Dendritic cell treated with granulocyte-macrophage colony-stimulating factor and Interleukin-4, amounts not matched to agents 40 ng/mL and 50 ng/mL, for 4 days (primary cell): Measurements from ENCODE around the gene SOCS2.

Experiments
- H3K27ac Mint-ChIP-seq: one replicate; pipeline ENCODE4 v1.8.0; 2022; ENCODE audit warnings: mild to moderate bottlenecking, mixed read lengths
- H3K27me3 Mint-ChIP-seq: one replicate; pipeline ENCODE4 v1.8.0; 2022; ENCODE audit warnings: mild to moderate bottlenecking, mixed read lengths
- H3K36me3 Mint-ChIP-seq: one replicate; pipeline ENCODE4 v1.8.0; 2022; ENCODE audit warnings: low read depth, mixed read lengths
- H3K4me1 Mint-ChIP-seq: one replicate; pipeline ENCODE4 v1.8.0; 2022; ENCODE audit warnings: low read depth, mixed read lengths
- H3K4me3 Mint-ChIP-seq: one replicate; pipeline ENCODE4 v1.8.0; 2022; ENCODE audit warnings: mild to moderate bottlenecking, moderate library complexity, mixed read lengths
- H3K9me3 Mint-ChIP-seq: one replicate; pipeline ENCODE4 v1.8.0; 2022; ENCODE audit warnings: mixed read lengths
- intact Hi-C: fragments of 100-400 bp; cut with micrococcal nuclease; formaldehyde crosslinking; loops from one replicate; pipeline ENCODE4 v1.15.0; 2022

The SOCS2 gene

GRCh38 chr12:93592641-93593406, 20.3 kb downstream of the SOCS2 start:
- Mint-ChIP-seq H3K36me3 (no peaks in the 10 kb centered on the region), H3K27ac (no peak overlapping the region), H3K4me3 (no peak overlapping the region), H3K27me3 (peaks cover 50% of the 10 kb centered on the region), H3K9me3 (no peaks in the 10 kb centered on the region), H3K4me1 (peaks cover 11% of the 10 kb centered on the region)
- intact Hi-C loops: loop anchor here (5.0 kb wide), 1 partner anchor 84 kb away; the partner anchor contains the start of gene CRADD

DNA sequence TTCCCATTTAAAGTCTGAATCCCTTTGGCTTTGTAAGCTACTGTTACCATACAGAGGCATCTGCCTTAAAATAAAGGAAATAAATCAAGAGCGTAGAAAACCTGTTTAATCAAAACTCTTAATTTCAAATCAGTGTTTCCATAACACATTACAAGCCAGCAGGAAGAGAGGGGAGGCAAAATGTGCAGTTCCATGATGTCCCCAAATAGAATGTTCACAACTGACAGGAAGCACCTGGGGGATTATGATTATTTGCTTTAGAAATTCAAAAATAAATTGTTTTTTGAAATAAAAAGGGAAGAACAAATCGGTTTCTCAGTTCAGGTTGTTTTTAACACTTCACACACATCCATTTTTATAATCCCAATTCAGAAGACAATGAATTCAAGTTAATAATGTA, 21.4 kb downstream of the SOCS2 start:
- H3K27me3 Mint-ChIP-seq: peaks cover 52% of the 10 kb centered on the region
- H3K9me3 Mint-ChIP-seq: no peaks in the 10 kb centered on the region
- no peak overlapping the region for H3K27ac Mint-ChIP-seq
- no peak overlapping the region for H3K4me3 Mint-ChIP-seq
- no peaks in the 10 kb centered on the region for H3K36me3 Mint-ChIP-seq
- peaks cover 8% of the 10 kb centered on the region for H3K4me1 Mint-ChIP-seq
- intact Hi-C loops: loop anchor here (5.0 kb wide), 1 partner anchor 83 kb away; the partner anchor contains the start of gene CRADD

DNA sequence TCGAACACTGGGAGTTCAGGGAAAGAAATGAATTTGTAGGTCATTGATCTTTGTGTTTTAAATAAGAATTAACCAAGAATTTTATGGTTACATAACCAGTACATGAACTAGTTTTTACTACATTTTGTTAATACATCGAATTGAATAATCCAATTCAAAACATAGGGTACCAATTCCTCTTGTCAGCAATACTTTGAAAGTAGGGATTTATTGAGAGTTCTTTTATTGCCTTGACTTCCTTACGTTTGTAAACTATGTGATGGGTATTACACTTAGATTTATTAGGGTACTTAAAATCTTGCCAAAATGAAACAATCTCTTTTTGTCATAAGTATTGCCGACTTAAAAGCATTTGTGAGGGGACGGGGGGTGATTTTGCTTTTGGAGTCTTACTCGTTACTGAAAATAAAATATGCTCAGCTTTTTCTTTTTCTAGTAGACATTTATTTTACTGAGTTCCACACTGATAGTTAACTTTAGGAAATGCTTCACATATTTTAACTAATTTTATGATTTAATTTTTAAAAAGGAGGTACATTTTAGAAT, 22.4 kb downstream of the SOCS2 start:
- peaks cover 46% of the 10 kb centered on the region for H3K27me3 Mint-ChIP-seq
- H3K27ac Mint-ChIP-seq: no peak overlapping the region
- no peak overlapping the region for H3K4me3 Mint-ChIP-seq
- no peaks in the 10 kb centered on the region for H3K36me3 Mint-ChIP-seq
- intact Hi-C loops: loop anchor here (5.0 kb wide), 1 partner anchor 82 kb away; the partner anchor contains the start of gene CRADD
- H3K4me1 Mint-ChIP-seq: peaks cover 8% of the 10 kb centered on the region
- H3K9me3 Mint-ChIP-seq: no peaks in the 10 kb centered on the region

- peaks cover 41% of the 10 kb centered on the region for H3K27me3 Mint-ChIP-seq
- no peak overlapping the region for H3K4me3 Mint-ChIP-seq
- H3K9me3 Mint-ChIP-seq: no peaks in the 10 kb centered on the region
- no peaks in the 10 kb centered on the region for H3K36me3 Mint-ChIP-seq
- intact Hi-C loops: no loop called here
- H3K4me1 Mint-ChIP-seq: peaks cover 8% of the 10 kb centered on the region
- no peak overlapping the region for H3K27ac Mint-ChIP-seq
These were observed 22.9 kb downstream of the SOCS2 start for GRCh38 chr12:93595351-93595750.

DNA sequence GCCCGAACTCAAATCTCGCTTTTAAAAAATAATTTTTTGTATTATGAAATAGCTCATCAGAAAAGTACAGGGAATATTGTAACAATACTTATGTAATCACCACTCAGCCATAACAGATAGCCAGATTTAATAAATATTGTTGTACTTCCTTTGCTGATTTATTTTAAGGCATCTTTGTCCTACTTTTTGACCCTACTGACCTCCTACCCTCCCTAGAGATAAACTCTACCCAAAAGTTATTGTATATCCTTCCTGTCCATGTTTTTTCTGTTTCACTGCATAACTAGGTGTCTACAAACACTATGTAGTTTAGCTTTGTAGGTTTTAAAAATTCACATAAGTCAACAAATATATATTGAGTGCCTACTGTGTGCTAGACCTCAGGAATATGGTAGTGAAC, 25.1 kb downstream of the SOCS2 start:
- intact Hi-C loops: no loop called here
- peaks cover 29% of the 10 kb centered on the region for H3K27me3 Mint-ChIP-seq
- H3K4me3 Mint-ChIP-seq: no peak overlapping the region
- no peaks in the 10 kb centered on the region for H3K9me3 Mint-ChIP-seq
- no peaks in the 10 kb centered on the region for H3K36me3 Mint-ChIP-seq
- H3K27ac Mint-ChIP-seq: no peak overlapping the region
- H3K4me1 Mint-ChIP-seq: no peaks in the 10 kb centered on the region

- no peaks in the 10 kb centered on the region for H3K4me1 Mint-ChIP-seq
These were observed 26.7 kb downstream of the SOCS2 start for GRCh38 chr12:93599192-93599591.

GRCh38 chr12:93601591-93601990, 29.1 kb downstream of the SOCS2 start:
- H3K36me3 Mint-ChIP-seq: no peaks in the 10 kb centered on the region
- H3K27me3 Mint-ChIP-seq: peaks cover 21% of the 10 kb centered on the region
- H3K27ac Mint-ChIP-seq: no peak overlapping the region
- no peak overlapping the region for H3K4me3 Mint-ChIP-seq
- no peaks in the 10 kb centered on the region for H3K4me1 Mint-ChIP-seq
- intact Hi-C loops: no loop called here
- no peaks in the 10 kb centered on the region for H3K9me3 Mint-ChIP-seq

More at GRCh38 chr12:93599192-93599591, 26.7 kb downstream of the SOCS2 start:
- no peak overlapping the region for H3K4me3 Mint-ChIP-seq
- H3K36me3 Mint-ChIP-seq: no peaks in the 10 kb centered on the region
- intact Hi-C loops: no loop called here
- peaks cover 26% of the 10 kb centered on the region for H3K27me3 Mint-ChIP-seq
- no peak overlapping the region for H3K27ac Mint-ChIP-seq
- H3K9me3 Mint-ChIP-seq: no peaks in the 10 kb centered on the region

DNA sequence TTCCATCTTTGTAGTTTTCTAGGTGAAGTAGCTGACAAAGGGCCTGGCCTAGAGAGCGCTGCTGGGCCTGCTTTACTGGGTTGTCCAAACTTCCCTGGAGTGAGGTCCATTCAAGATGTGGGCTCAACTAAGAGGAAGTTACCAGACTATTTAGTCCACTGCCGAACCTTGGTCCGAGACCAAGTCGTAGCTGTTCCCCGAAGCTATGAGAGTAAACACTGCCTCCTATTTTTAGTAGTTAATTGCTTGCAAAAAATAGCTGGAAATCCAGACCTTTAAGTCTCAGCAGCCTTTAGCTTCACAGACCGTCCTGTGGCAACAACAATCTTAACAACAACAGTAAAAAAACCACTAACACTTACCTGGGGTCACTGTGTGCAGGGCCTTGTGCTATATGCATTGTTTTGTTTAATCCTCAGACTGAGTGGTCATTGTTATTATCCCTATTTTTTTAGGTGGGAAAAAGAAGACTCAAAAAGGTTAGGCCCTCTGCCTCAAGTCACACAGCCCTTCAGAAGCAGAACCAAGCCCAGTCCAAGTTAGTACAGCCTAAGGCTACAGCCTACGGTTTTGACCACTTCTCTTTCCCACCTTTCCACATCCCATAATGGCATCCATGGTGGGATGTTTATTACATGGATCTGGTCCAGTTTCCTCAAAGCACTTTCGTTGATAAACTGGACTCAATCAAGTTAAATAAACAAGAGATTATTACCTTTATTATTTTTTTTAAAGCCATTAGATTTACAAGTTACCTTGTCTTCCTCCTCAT, 30.6 kb downstream of the SOCS2 start:
- Mint-ChIP-seq H3K36me3 (no peaks in the 10 kb centered on the region), H3K27ac (no peak overlapping the region), H3K9me3 (no peaks in the 10 kb centered on the region), H3K4me1 (no peaks in the 10 kb centered on the region), H3K4me3 (no peak overlapping the region), H3K27me3 (peaks cover 17% of the 10 kb centered on the region)
- intact Hi-C loops: no loop called here

DNA sequence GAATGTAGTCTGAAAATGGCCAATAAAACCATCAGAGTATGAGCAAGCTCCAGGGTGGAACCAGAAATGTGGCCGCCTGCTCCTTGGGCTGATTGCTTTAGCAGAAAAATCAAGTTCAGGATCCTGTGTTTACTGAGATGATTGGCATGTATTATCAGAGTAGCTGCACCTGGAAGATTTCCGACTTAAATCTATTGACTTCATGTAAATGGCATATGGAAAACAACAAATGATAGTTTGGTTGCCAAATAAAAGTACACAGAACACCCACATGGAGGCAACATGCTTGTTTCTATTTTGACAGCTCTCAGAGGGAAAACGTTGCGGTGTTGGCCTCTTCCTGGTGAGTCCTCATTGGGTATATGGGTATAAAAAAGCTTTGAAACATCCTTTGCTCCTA, 31.3 kb downstream of the SOCS2 start:
- Mint-ChIP-seq H3K4me1 (no peaks in the 10 kb centered on the region), H3K9me3 (no peaks in the 10 kb centered on the region), H3K4me3 (no peak overlapping the region), H3K27me3 (peaks cover 16% of the 10 kb centered on the region), H3K27ac (no peak overlapping the region), H3K36me3 (no peaks in the 10 kb centered on the region)
- intact Hi-C loops: no loop called here

- no peaks in the 10 kb centered on the region for H3K9me3 Mint-ChIP-seq
- intact Hi-C loops: no loop called here
- no peak overlapping the region for H3K4me3 Mint-ChIP-seq
- H3K27ac Mint-ChIP-seq: no peak overlapping the region
- peaks cover 28% of the 10 kb centered on the region for H3K27me3 Mint-ChIP-seq
- no peaks in the 10 kb centered on the region for H3K36me3 Mint-ChIP-seq
- peaks cover 16% of the 10 kb centered on the region for H3K4me1 Mint-ChIP-seq
These were observed 35.8 kb downstream of the SOCS2 start for GRCh38 chr12:93608313-93608712.

GRCh38 chr12:93609281-93610192, 37.1 kb downstream of the SOCS2 start:
- intact Hi-C loops: no loop called here
- Mint-ChIP-seq H3K36me3 (no peaks in the 10 kb centered on the region), H3K4me1 (peaks cover 22% of the 10 kb centered on the region), H3K27me3 (peaks cover 27% of the 10 kb centered on the region), H3K4me3 (no peak overlapping the region), H3K9me3 (no peaks in the 10 kb centered on the region), H3K27ac (no peak overlapping the region)

- Mint-ChIP-seq H3K36me3 (no peaks in the 10 kb centered on the region), H3K27ac (no peak overlapping the region), H3K27me3 (peaks cover 24% of the 10 kb centered on the region), H3K4me3 (no peak overlapping the region), H3K9me3 (peaks cover 2% of the 10 kb centered on the region), H3K4me1 (peaks cover 40% of the 10 kb centered on the region)
- intact Hi-C loops: no loop called here
These were observed 40.3 kb downstream of the SOCS2 start for GRCh38 chr12:93612776-93613175.

GRCh38 chr12:93614917-93615596, 42.6 kb downstream of the SOCS2 start:
- Mint-ChIP-seq H3K27me3 (peaks cover 27% of the 10 kb centered on the region), H3K27ac (no peak overlapping the region), H3K9me3 (peaks cover 11% of the 10 kb centered on the region), H3K4me3 (no peak overlapping the region), H3K36me3 (no peaks in the 10 kb centered on the region), H3K4me1 (peaks cover 40% of the 10 kb centered on the region)
- intact Hi-C loops: no loop called here
